Activated naive CD4-positive, alpha-beta T cell treated with Interleukin-2 at 50 U/mL for 16 hours (primary cell): ENCODE results near the gene TBXAS1.
"Not testable (repeated sequence)": the region's sequence is repeated elsewhere in the genome, so short reads cannot be mapped to it uniquely, and the experiment has no call there.

Source experiments
- DNase-seq: peaks from one replicate; pipeline ENCODE4 v3.0.0-alpha.2; 2020

The TBXAS1 gene

GRCh38 chr7:139827042-139827441 is 2.0 kb upstream of the TBXAS1 start:
- DNase-seq, result no peak

- no peak for DNase-seq
These were observed 618 bp upstream of the TBXAS1 start for GRCh38 chr7:139828446-139828845.

GRCh38 chr7:139829775-139830117 is 682 bp downstream of the TBXAS1 start:
- DNase-seq, result no peak

GRCh38 chr7:139830292-139830691 is 1.2 kb downstream of the TBXAS1 start:
- no peak for DNase-seq

- no peak for DNase-seq
These were observed 1.9 kb downstream of the TBXAS1 start for GRCh38 chr7:139830782-139831501.

GRCh38 chr7:139835848-139836247 is 6.8 kb downstream of the TBXAS1 start:
- not testable (repeated sequence) for DNase-seq

GRCh38 chr7:139837291-139837690 is 8.2 kb downstream of the TBXAS1 start:
- DNase-seq, result not testable (repeated sequence)

- no peak for DNase-seq
These were observed 9.2 kb downstream of the TBXAS1 start for GRCh38 chr7:139838276-139838675.

- no peak for DNase-seq
These were observed 9.8 kb downstream of the TBXAS1 start for GRCh38 chr7:139838876-139839275.

- no peak for DNase-seq
These were observed 11.7 kb downstream of the TBXAS1 start for GRCh38 chr7:139840776-139841175.

- DNase-seq, result no peak
These were observed 13.5 kb downstream of the TBXAS1 start for GRCh38 chr7:139842401-139843210.

- DNase-seq, result not testable (repeated sequence)
These were observed 14.1 kb downstream of the TBXAS1 start for GRCh38 chr7:139843211-139843537.

- no peak for DNase-seq
These were observed 15.8 kb downstream of the TBXAS1 start for GRCh38 chr7:139844779-139845442.

GRCh38 chr7:139845443-139845805 is 16.4 kb downstream of the TBXAS1 start:
- DNase-seq, result no peak

- no peak for DNase-seq
These were observed 17.2 kb downstream of the TBXAS1 start for GRCh38 chr7:139846297-139846696.

- DNase-seq, result no peak
These were observed 19.2 kb downstream of the TBXAS1 start for GRCh38 chr7:139848274-139848673.

- DNase-seq, result no peak
These were observed 21.8 kb downstream of the TBXAS1 start for GRCh38 chr7:139850906-139851305.

GRCh38 chr7:139851770-139852481 is 22.9 kb downstream of the TBXAS1 start:
- no peak for DNase-seq

- DNase-seq, result no peak
These were observed 23.4 kb downstream of the TBXAS1 start for GRCh38 chr7:139852482-139852845.

GRCh38 chr7:139853506-139854123 is 24.6 kb downstream of the TBXAS1 start:
- no peak for DNase-seq

- DNase-seq, result no peak
These were observed 25.1 kb downstream of the TBXAS1 start for GRCh38 chr7:139854124-139854511.

- no peak for DNase-seq
These were observed 25.9 kb downstream of the TBXAS1 start for GRCh38 chr7:139854803-139855497.
